LNCaP clone FGC (cell line): ENCODE measurements around the gene UROC1.

Experiments used
- DNase-seq: peaks from one replicate; pipeline ENCODE4 v3.0.0-alpha.2; 2011; ENCODE audit warnings: low read depth
- H3K4me3 ChIP-seq: 2 replicates; pipeline ENCODE4 v1.5.1; 2011; ENCODE audit warnings: mild to moderate bottlenecking, low read depth, low read length, control low read depth
- CTCF ChIP-seq: IDR thresholded peaks from 2 replicates; pipeline ENCODE4 v1.5.1; 2012; ENCODE audit warnings: mild to moderate bottlenecking; ENCODE audit not compliant: control insufficient read depth, insufficient read depth; ENCODE audit errors: extremely low read depth

UROC1 gene

GRCh38 chr3:126499401-126499800 lies 18.2 kb downstream of the UROC1 start:
- DNase-seq: no peak
- no peak for TF ChIP-seq CTCF
- no peak overlapping the region for H3K4me3 ChIP-seq

GRCh38 chr3:126498929-126499328 lies 18.6 kb downstream of the UROC1 start:
- no peak for DNase-seq
- no peak for TF ChIP-seq CTCF
- H3K4me3 ChIP-seq: no peak overlapping the region

- DNase-seq: no peak
- no peak overlapping the region for H3K4me3 ChIP-seq
- no peak for TF ChIP-seq CTCF
Observed at GRCh38 chr3:126498461-126498860, 19.1 kb downstream of the UROC1 start.

GRCh38 chr3:126497956-126498355 lies 19.6 kb downstream of the UROC1 start:
- DNase-seq: no peak
- no peak overlapping the region for H3K4me3 ChIP-seq
- no peak for TF ChIP-seq CTCF

GRCh38 chr3:126496894-126497850 lies 20.4 kb downstream of the UROC1 start:
- TF ChIP-seq CTCF: no peak
- no peak overlapping the region for H3K4me3 ChIP-seq
- DNase-seq: no peak

- TF ChIP-seq CTCF: no peak
- no peak for DNase-seq
- no peak overlapping the region for H3K4me3 ChIP-seq
Observed at GRCh38 chr3:126495786-126496185, 21.8 kb downstream of the UROC1 start.

- no peak overlapping the region for H3K4me3 ChIP-seq
- no peak for TF ChIP-seq CTCF
- no peak for DNase-seq
Observed at GRCh38 chr3:126494970-126495230, 22.7 kb downstream of the UROC1 start.
